AG10803 (cell line): Measurements from ENCODE around the gene CPEB1.

Experiments
- DNase-seq: peaks from one replicate; pipeline ENCODE4 v3.0.0; 2010; ENCODE audit warnings: low read depth
- H3K4me3 ChIP-seq: 2 replicates; pipeline ENCODE4 v1.5.1; 2011; ENCODE audit warnings: mild to moderate bottlenecking, low read length, control low read depth
- TF ChIP-seq, protein P1 (sequence below): conservative IDR thresholded peaks from 2 replicates; pipeline ENCODE4 v1.5.1; 2011; ENCODE audit warnings: mild to moderate bottlenecking, low read length, control low read depth, inconsistent platforms

The CPEB1 gene

DNA sequence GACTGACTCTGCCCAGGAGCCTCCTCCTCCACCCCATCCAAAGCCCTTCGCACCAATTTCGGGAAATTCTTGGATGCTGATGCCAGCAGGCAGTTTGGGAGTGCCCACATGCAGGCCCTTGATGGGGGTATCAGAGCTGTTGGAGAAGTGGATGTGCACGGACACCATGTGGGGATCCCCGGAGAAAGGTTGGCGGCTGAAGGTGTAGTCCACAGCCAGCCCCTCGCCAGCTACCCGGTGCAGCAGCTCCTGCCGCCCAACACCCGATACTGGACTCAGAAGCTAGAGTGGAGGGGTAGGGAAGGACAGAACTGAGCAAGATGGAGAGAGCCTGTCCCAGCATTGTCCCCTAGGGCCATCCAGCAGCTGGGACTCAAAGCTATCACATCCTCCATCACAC is 15.5 kb upstream of the CPEB1 start:
- DNase-seq = no peak
- TF ChIP-seq, protein P1, sequence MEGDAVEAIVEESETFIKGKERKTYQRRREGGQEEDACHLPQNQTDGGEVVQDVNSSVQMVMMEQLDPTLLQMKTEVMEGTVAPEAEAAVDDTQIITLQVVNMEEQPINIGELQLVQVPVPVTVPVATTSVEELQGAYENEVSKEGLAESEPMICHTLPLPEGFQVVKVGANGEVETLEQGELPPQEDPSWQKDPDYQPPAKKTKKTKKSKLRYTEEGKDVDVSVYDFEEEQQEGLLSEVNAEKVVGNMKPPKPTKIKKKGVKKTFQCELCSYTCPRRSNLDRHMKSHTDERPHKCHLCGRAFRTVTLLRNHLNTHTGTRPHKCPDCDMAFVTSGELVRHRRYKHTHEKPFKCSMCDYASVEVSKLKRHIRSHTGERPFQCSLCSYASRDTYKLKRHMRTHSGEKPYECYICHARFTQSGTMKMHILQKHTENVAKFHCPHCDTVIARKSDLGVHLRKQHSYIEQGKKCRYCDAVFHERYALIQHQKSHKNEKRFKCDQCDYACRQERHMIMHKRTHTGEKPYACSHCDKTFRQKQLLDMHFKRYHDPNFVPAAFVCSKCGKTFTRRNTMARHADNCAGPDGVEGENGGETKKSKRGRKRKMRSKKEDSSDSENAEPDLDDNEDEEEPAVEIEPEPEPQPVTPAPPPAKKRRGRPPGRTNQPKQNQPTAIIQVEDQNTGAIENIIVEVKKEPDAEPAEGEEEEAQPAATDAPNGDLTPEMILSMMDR = no peak
- no peak overlapping the region for H3K4me3 ChIP-seq

DNA sequence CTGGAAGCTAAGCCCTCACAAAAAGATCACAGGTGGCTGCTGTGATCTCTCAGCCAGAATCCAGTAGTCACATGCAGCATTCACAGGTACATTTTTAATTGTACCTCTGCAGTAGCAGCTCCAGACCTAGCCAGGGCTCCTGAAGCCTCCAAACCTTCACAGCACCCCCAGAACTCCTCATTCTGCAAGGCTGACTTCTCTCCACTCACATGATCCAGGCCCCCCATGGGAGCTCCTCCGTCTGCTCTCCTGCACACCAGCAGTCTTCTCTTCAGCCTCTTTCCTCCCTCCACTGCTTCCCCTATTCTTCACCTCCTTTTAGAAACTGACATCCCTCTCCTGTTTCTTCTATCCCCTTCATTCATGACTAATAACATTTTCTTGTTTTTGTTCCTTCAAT is 13.2 kb upstream of the CPEB1 start:
- no peak for DNase-seq
- TF ChIP-seq, protein P1 = no peak
- H3K4me3 ChIP-seq = no peak overlapping the region

DNA sequence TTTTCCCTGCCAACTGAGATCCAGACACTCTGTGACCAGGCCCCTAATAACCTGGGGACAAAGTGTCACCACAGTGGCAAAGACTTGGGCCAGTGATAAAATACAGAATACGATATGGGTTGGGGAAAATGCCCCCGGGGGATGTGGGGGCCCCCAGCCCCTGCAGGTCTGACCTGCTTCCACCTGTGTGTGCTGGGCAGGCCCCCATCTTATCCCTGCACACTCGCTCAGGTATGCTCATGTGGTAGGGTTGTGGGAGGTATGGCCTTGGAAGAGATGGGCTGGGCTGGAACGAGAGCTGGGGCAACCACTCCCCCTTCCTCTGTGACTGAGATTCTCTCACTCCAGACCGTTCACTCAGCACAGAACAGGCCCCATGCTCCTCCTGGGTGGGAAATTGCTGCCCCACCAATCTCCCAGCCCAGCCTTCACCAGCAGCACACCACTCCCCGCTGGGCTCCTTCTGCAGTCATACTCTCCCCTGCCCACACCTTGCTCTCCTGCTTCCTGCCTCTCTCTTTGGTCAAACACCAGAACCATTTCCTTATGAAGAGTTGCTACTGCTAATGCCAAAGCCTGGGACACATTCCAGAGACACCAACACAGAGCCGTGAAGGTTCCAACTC is 9.6 kb upstream of the CPEB1 start:
- DNase-seq = no peak
- H3K4me3 ChIP-seq = no peak overlapping the region
- TF ChIP-seq, protein P1 = no peak

DNA sequence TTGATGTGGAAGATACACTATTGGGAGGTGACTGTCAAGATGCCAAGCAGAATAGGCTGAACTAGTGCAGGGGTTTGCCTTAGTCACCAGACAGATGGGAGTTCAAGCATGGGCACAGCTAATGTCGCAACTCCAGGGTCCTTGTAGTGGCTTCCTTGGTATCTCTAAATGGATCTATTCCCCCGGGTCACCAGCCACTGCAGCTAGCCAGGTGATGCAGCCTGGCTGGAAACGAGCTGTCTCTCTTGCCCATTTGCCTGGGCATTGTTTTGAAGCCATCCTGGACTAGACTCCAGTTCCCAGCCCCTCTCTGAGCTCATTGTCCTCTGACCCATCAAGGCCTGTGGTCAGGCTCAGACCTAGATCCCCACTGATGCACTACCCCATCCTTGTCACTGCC is 8.4 kb upstream of the CPEB1 start:
- TF ChIP-seq, protein P1 = no peak
- DNase-seq = no peak
- H3K4me3 ChIP-seq = no peak overlapping the region

DNA sequence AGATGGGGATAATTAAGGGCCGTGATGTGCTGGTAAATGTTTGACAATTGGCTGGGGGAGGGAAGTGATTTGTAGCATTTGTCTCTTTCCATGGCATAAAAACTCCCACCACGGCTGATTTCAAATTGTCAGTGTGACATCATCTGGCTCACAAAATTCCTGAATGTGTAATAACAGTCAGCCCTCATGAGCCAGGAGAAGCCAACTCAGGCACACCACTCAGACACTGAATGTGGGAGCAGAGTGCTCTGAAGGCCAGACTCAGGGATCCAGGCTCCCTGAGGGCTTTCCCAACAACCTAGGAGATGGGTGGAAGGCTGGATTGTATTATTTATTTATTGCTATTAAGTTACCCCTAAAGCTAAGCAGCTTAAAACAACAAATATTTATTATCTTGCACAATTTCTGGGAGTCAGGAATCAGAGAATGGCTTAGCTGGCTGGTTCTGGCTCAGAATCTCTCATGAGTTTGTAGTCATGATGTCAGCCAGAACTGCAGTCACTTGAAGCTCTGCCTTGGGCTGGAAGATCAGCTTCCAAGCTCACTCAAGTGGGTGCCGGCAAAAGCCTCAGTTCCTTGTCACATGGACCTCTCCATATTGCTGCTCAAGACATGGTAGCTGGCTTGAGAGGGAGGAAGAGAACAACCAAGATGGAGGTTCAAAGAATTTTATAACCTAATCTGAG is 6.5 kb upstream of the CPEB1 start:
- TF ChIP-seq, protein P1 = no peak
- DNase-seq = no peak
- H3K4me3 ChIP-seq = no peak overlapping the region

DNA sequence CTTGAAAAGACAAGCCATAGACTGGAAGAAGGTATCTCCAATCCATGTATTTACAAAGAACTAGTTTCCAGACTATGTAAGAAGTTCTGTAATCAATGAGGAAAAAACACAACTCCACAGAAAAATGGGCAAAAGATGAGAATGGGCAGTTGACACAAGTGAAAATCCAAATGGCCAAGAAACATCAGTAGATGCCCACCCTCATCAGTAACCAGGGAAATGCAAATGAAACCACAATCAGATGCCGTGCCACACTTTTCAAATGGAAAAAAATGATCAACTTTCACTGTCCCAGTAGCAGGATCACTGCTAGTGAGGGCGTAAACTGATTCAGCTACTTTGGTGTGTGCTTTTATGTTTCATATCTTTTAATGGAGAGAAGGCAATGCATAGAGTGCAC is 4.5 kb upstream of the CPEB1 start:
- H3K4me3 ChIP-seq = no peak overlapping the region
- no peak for DNase-seq
- TF ChIP-seq, protein P1 = no peak

DNA sequence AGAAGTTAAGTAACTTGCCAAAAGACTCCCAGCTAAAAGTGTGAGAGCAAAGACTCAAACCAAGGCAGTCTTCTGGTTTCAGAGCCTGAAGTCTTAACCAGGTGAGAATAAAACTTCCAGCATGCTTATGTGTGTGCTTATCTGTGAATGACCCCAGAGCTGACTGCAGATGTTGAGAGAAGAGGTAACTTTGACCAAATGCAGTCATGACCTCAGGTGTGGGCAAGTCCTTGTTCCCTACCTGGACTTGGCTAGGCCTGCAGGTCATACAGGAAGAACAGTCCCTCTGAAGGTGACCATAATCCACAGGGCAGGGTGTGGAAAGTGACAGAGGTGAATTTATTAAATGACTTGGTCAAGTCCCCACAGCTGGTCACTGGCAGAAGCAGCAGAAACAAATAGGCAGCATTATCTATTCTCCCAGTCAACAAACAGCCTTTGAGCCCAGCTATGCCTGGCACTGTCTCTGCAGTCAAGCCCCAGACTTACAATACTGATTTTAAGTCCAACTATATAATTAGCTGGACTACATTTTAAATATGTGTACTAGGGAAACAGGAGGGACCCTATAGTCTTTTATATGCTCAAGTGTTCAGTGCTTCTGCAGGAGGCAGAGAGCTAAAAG is 3.0 kb upstream of the CPEB1 start:
- TF ChIP-seq, protein P1 = no peak
- DNase-seq = no peak

More for the DNA sequence above, 3.0 kb upstream of the CPEB1 start:
- H3K4me3 ChIP-seq = no peak overlapping the region
